HepG2 (cell line): ENCODE results near the gene SUMO1. TPM values are rescaled to one million over a fixed set of nuclear protein-coding genes. Genes with fewer than 3 reads are reported as not detected.

Experiments
- ATAC-seq: fragments of 200-7000 bp; cut with Tn5 transposase; 3 replicates; pipeline ENCODE4 v1.9.1; 2020; ENCODE audit warnings: mild to moderate bottlenecking, moderate library complexity
- BruUV-seq: library from RNA; stranded (reverse); fragments of 400-500 nt; replicated peaks from 2 replicates; lab custom pipeline; 2021; lab: Mats Ljungman, UMichigan
- CTCF ChIA-PET: fragments of 300-600 bp; formaldehyde crosslinking; extraction: SDS; loops from one replicate; lab custom pipeline; 2021; ENCODE audit warnings: low total read pairs, inconsistent platforms, low intra/inter-chr PET ratio; lab: Yijun Ruan, JAX
- POLR2A ChIA-PET: fragments of 350-600 bp; sonication (Branson Sonifier 250); formaldehyde crosslinking; loops from one replicate; lab custom pipeline; 2020; ENCODE audit warnings: antibody characterized with exemption, inconsistent platforms; lab: Yijun Ruan, JAX
- DNase-seq: peaks from one replicate; pipeline ENCODE4 v3.0.0-alpha.2; 2015; ENCODE audit warnings: low spot score
- FAIRE-seq: peaks from 3 replicates; lab custom pipeline; 2011; peaks lifted over from hg19 to GRCh38; lab: Jason Lieb, UNC
- H2AFZ ChIP-seq: one replicate; pipeline ENCODE4 v1.6.1; 2011; ENCODE audit warnings: low read length, inconsistent platforms
- H3K27ac ChIP-seq: fragments of 300-600 bp; 3 replicates; pipeline ENCODE4 v1.8.0; 2011; ENCODE audit warnings: mixed run types, mild to moderate bottlenecking, mixed read lengths, low read length, inconsistent platforms; ENCODE audit not compliant: insufficient read depth; ENCODE audit errors: extremely low read length
- H3K27me3 ChIP-seq, 2 experiments: fragments of 200-600 bp in 1 of 2; 2 replicates in 1 of 2; 3 replicates in 1 of 2; pipeline versions ENCODE4 v1.6.0 to v1.8.0; 2011; ENCODE audit warnings: low read length in 2 of 2, mild to moderate bottlenecking in 2 of 2, moderate library complexity in 2 of 2, inconsistent platforms in 1 of 2; ENCODE audit not compliant: insufficient read depth in 2 of 2, control insufficient read depth in 1 of 2
- H3K36me3 ChIP-seq, 2 experiments: fragments of 200-600 bp in 1 of 2; replicated peaks in 1 of 2; 2 replicates in 1 of 2; 3 replicates in 1 of 2; pipeline versions ENCODE4 v1.5.1 to v1.8.0; 2011; ENCODE audit warnings: low read length in 2 of 2, inconsistent platforms in 1 of 2; ENCODE audit not compliant: insufficient read depth in 2 of 2, control insufficient read depth in 1 of 2
- H3K4me1 ChIP-seq: 2 replicates; pipeline ENCODE4 v1.5.1; 2012; ENCODE audit warnings: low read length, inconsistent platforms; ENCODE audit not compliant: insufficient read depth
- H3K4me2 ChIP-seq: 2 replicates; pipeline ENCODE4 v1.6.0; 2011; ENCODE audit warnings: low read depth, low read length, inconsistent platforms
- H3K4me3 ChIP-seq, 3 experiments: fragments of 200-600 bp in 1 of 3; sonication (generic), shearing (Covaris generic) in 1 of 3; replicated peaks in 1 of 3; 2 replicates each; pipeline ENCODE4 v1.5.1; 2011 to 2016; ENCODE audit warnings: low read length in 3 of 3, inconsistent platforms in 2 of 3, low read depth in 2 of 3, mild to moderate bottlenecking in 2 of 3, control low read depth in 1 of 3, mixed read lengths in 1 of 3; ENCODE audit not compliant: insufficient read depth in 1 of 3
- H3K79me2 ChIP-seq: one replicate; pipeline ENCODE4 v1.6.1; 2011; ENCODE audit warnings: low read length, inconsistent platforms; ENCODE audit not compliant: insufficient read depth
- H3K9ac ChIP-seq: 2 replicates; pipeline ENCODE4 v1.6.0; 2011; ENCODE audit warnings: mild to moderate bottlenecking, low read depth, low read length, inconsistent platforms; ENCODE audit not compliant: insufficient read depth
- H3K9me3 ChIP-seq: 2 replicates; pipeline ENCODE4 v1.5.1; 2012; ENCODE audit warnings: mild to moderate bottlenecking, low read length
- H4K20me1 ChIP-seq: 2 replicates; pipeline ENCODE4 v1.6.0; 2011; ENCODE audit warnings: inconsistent platforms, mild to moderate bottlenecking, low read length, moderate library complexity; ENCODE audit not compliant: insufficient read depth
- E2F5 ChIP-seq: sonication (generic); formaldehyde crosslinking; conservative IDR thresholded peaks from 2 replicates; pipeline ENCODE4 v1.4.0; 2020; ENCODE audit warnings: missing genetic modification reagents
- GPN1 ChIP-seq: sonication (generic); formaldehyde crosslinking; IDR thresholded peaks from 2 replicates; pipeline ENCODE4 v1.5.1; 2020; ENCODE audit warnings: missing genetic modification reagents, borderline replicate concordance
- HNF1A ChIP-seq, 2 experiments: sonication (generic) in 1 of 2; formaldehyde crosslinking in 1 of 2; IDR thresholded peaks; 2 replicates each; pipeline versions ENCODE4 v1.4.0 to v1.6.1; 2016 to 2020; ENCODE audit warnings: borderline replicate concordance in 1 of 2, low read depth in 1 of 2, mild to moderate bottlenecking in 1 of 2, missing genetic modification reagents in 1 of 2
- MIER2 ChIP-seq: IDR thresholded peaks from 2 replicates; pipeline ENCODE4 v1.6.1; 2016; ENCODE audit warnings: missing biosample characterization, missing genetic modification reagents
- PAF1 ChIP-seq: IDR thresholded peaks from 2 replicates; pipeline ENCODE4 v1.6.1; 2016; ENCODE audit warnings: missing genetic modification reagents, missing compliant biosample characterization
- STAG1 ChIP-seq: sonication (generic); formaldehyde crosslinking; IDR thresholded peaks from 2 replicates; pipeline ENCODE4 v1.4.0; 2020; ENCODE audit warnings: missing genetic modification reagents
- ZFX ChIP-seq: sonication (generic); formaldehyde crosslinking; IDR thresholded peaks from 2 replicates; pipeline ENCODE4 v1.4.0; 2020; ENCODE audit warnings: mild to moderate bottlenecking, low read depth, missing genetic modification reagents, moderate library complexity
- ZIK1 ChIP-seq: sonication (generic); formaldehyde crosslinking; IDR thresholded peaks from 2 replicates; pipeline ENCODE4 v1.5.0; 2020; ENCODE audit warnings: mild to moderate bottlenecking, low read depth, missing genetic modification reagents, borderline replicate concordance
- ZNF335 ChIP-seq: sonication (generic); formaldehyde crosslinking; IDR thresholded peaks from 2 replicates; pipeline ENCODE4 v1.4.0; 2020; ENCODE audit warnings: missing genetic modification reagents
- ZNF383 ChIP-seq: sonication (generic); formaldehyde crosslinking; IDR thresholded peaks from 2 replicates; pipeline ENCODE4 v1.4.0; 2020; ENCODE audit warnings: missing genetic modification reagents, mild to moderate bottlenecking, borderline replicate concordance
- ZNF652 ChIP-seq: IDR thresholded peaks from 2 replicates; pipeline ENCODE4 v1.6.1; 2016; ENCODE audit warnings: low read depth, borderline replicate concordance
- WGBS: methylation state at CpG from one replicate; pipeline ENCODE4 v1.1.6; 2017; ENCODE audit warnings: low lambda C conversion rate; 5-methylcytosine and 5-hydroxymethylcytosine counted together
- in situ Hi-C: cut with HindIII; loops from 2 replicates; pipeline ENCODE4 v1.10.0; 2017; ENCODE audit warnings: low pct_unique_long_range_greater_than_20kb; ENCODE audit not compliant: extremely low pct_ligation_motif_present
- intact Hi-C: fragments of 100-400 bp; cut with micrococcal nuclease; formaldehyde crosslinking; loops from one replicate; pipeline ENCODE4 v1.10.0; 2022; ENCODE audit not compliant: unreplicated experiment
- polyA plus RNA-seq, 8 experiments: library from polyadenylated mRNA; depleted of rRNA in 3 of 8; stranded (reverse) in 7 of 8; unstranded in 1 of 8; fragments of >200 nt; fragmentation: Illumina TruSeq in 4 of 8; extraction: Trizol in 4 of 8; gene quantifications; 2 replicates each; pipeline versions ENCODE4 v1.2.1 to v1.2.3, GENCODE V29; 2011 to 2016; ENCODE audit warnings: low read depth in 4 of 8, missing spikeins in 1 of 8, mixed read lengths in 1 of 8; ENCODE audit not compliant: insufficient read depth in 1 of 8
- total RNA-seq, 5 experiments: library from RNA; depleted of rRNA; stranded (reverse); fragments of >200 nt; fragmentation: Illumina TruSeq; extraction: Trizol; gene quantifications; 2 replicates each; pipeline ENCODE4 v1.2.3, GENCODE V29; 2016; ENCODE audit warnings: low read depth in 1 of 5
- TF ChIP-seq, protein P1 (sequence below): sonication (generic); formaldehyde crosslinking; IDR thresholded peaks from 2 replicates; pipeline ENCODE4 v1.4.0; 2020; ENCODE audit warnings: mild to moderate bottlenecking, low read depth, missing genetic modification reagents
- TF ChIP-seq, protein P2 (sequence below): sonication (generic); formaldehyde crosslinking; conservative IDR thresholded peaks from 2 replicates; pipeline ENCODE4 v1.8.1; 2023; ENCODE audit warnings: missing genetic modification reagents
- TF ChIP-seq, protein P3 (sequence below): sonication (generic); formaldehyde crosslinking; conservative IDR thresholded peaks from 2 replicates; pipeline ENCODE4 v1.4.0; 2020; ENCODE audit warnings: missing genetic modification reagents

The SUMO1 gene
- total and polyA plus RNA-seq, 2 of the 13 experiments (the other 11 are each of a cell fraction or from before 2014, with no cell fraction given): 101 to 173 TPM

DNA sequence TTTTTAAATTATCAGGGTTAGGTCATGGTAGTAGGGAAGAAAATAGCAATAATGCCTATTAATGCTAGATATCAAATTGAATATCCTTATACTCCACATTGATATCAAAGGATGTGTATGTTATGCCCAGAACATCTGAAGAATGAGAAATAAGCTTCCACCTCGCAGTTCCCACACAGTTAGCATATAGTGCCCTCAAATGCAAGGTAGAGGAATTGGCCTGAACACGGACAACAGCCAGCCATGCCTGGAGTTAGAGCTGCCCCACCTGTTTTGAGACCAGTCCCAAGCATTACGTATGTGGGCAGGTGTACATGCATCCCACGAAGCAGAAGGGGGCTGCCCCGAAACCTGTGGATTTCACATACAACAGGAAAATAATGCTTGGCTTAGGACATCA lies 79.6 kb downstream of the SUMO1 start:
- FAIRE-seq (no peak), DNase-seq (no peak), ATAC-seq (peak; percentile 73)
- Histone ChIP-seq H3K27me3 (peaks cover 0 to 7% of the 10 kb centered on the region in 2 experiments; a peak in 2 of 5 replicates), H2AFZ (no peak overlapping the region), H3K27ac (no peak overlapping the region), H4K20me1 (no peaks in the 10 kb centered on the region), H3K4me2 (no peak overlapping the region), H3K9ac (no peak overlapping the region), H3K4me1 (no peaks in the 10 kb centered on the region), H3K79me2 (no peaks in the 10 kb centered on the region), H3K9me3 (no peaks in the 10 kb centered on the region), H3K4me3 (no peak overlapping the region), H3K36me3 (no peaks in the 10 kb centered on the region)
- in situ Hi-C loops: no loop called here
- no TSS peak for BruUV-seq
- WGBS: 5% methylated on average over 5 of the region's 5 CpGs
- ChIA-PET POLR2A (no interaction called here), CTCF (interaction anchor here (0.5 kb wide), 1 partner anchor 60 kb away, joined by 3 read pairs; no protein-coding TSS in a partner anchor)
- intact Hi-C loops: no loop called here
- TF ChIP-seq ZNF383: no peak
- TF ChIP-seq E2F5: no peak
- TF ChIP-seq HNF1A (IDR thresholded peaks at IDR 0.05; ENCODE audit: low read depth): no peak
- TF ChIP-seq HNF1A (CRISPR knock-in tag; IDR thresholded peaks at IDR 0.05; ENCODE audit: borderline replicate concordance): no peak
- TF ChIP-seq ZIK1 (CRISPR knock-in tag): no peak
- TF ChIP-seq, protein P1, sequence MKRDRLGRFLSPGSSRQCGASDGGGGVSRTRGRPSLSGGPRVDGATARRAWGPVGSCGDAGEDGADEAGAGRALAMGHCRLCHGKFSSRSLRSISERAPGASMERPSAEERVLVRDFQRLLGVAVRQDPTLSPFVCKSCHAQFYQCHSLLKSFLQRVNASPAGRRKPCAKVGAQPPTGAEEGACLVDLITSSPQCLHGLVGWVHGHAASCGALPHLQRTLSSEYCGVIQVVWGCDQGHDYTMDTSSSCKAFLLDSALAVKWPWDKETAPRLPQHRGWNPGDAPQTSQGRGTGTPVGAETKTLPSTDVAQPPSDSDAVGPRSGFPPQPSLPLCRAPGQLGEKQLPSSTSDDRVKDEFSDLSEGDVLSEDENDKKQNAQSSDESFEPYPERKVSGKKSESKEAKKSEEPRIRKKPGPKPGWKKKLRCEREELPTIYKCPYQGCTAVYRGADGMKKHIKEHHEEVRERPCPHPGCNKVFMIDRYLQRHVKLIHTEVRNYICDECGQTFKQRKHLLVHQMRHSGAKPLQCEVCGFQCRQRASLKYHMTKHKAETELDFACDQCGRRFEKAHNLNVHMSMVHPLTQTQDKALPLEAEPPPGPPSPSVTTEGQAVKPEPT: no peak
- no peak for TF ChIP-seq ZFX (CRISPR knock-in tag)
- TF ChIP-seq ZNF335 (CRISPR knock-in tag): no peak
- TF ChIP-seq ZNF652 (CRISPR knock-in tag): no peak
- TF ChIP-seq STAG1: peak; percentile 57
- TF ChIP-seq MIER2 (CRISPR knock-in tag): no peak
- TF ChIP-seq, protein P2, sequence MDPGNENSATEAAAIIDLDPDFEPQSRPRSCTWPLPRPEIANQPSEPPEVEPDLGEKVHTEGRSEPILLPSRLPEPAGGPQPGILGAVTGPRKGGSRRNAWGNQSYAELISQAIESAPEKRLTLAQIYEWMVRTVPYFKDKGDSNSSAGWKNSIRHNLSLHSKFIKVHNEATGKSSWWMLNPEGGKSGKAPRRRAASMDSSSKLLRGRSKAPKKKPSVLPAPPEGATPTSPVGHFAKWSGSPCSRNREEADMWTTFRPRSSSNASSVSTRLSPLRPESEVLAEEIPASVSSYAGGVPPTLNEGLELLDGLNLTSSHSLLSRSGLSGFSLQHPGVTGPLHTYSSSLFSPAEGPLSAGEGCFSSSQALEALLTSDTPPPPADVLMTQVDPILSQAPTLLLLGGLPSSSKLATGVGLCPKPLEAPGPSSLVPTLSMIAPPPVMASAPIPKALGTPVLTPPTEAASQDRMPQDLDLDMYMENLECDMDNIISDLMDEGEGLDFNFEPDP (CRISPR knock-in tag): no peak
- TF ChIP-seq, protein P3, sequence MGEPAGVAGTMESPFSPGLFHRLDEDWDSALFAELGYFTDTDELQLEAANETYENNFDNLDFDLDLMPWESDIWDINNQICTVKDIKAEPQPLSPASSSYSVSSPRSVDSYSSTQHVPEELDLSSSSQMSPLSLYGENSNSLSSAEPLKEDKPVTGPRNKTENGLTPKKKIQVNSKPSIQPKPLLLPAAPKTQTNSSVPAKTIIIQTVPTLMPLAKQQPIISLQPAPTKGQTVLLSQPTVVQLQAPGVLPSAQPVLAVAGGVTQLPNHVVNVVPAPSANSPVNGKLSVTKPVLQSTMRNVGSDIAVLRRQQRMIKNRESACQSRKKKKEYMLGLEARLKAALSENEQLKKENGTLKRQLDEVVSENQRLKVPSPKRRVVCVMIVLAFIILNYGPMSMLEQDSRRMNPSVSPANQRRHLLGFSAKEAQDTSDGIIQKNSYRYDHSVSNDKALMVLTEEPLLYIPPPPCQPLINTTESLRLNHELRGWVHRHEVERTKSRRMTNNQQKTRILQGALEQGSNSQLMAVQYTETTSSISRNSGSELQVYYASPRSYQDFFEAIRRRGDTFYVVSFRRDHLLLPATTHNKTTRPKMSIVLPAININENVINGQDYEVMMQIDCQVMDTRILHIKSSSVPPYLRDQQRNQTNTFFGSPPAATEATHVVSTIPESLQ (CRISPR knock-in tag): no peak
- TF ChIP-seq PAF1 (CRISPR knock-in tag): no peak
- TF ChIP-seq GPN1 (CRISPR knock-in tag): no peak
